HG03097 (cell line): Measurements from ENCODE around the gene FCHSD2.
A peak's percentile ranks its signal among the peaks of the same experiment; 100 is the strongest.

Experiments
- ATAC-seq: cut with Tn5 transposase; IDR thresholded peaks from one replicate; pipeline ENCODE4 v1.9.1; 2021; ENCODE audit not compliant: unreplicated experiment, low FRiP score

FCHSD2 gene

GRCh38 chr11:73142128-73142377, at the start of gene FCHSD2:
TSS of gene FCHSD2 (minus strand) at chr11:73142318. CDS start at chr11:73141877, 441 bp downstream.
- ATAC-seq: no peak

GRCh38 chr11:73191151-73191550, 49.0 kb upstream of the FCHSD2 start:
- no peak for ATAC-seq

- ATAC-seq: no peak
Observed at GRCh38 chr11:73190557-73190885, 48.4 kb upstream of the FCHSD2 start.

GRCh38 chr11:73189723-73190556, 47.8 kb upstream of the FCHSD2 start:
- ATAC-seq: no peak

GRCh38 chr11:73189315-73189714, 47.2 kb upstream of the FCHSD2 start:
- ATAC-seq: no peak

- ATAC-seq: no peak
Observed at GRCh38 chr11:73188301-73188700, 46.2 kb upstream of the FCHSD2 start.

GRCh38 chr11:73187854-73188253, 45.7 kb upstream of the FCHSD2 start:
- no peak for ATAC-seq

- ATAC-seq: no peak
Observed at GRCh38 chr11:73186886-73187285, 44.8 kb upstream of the FCHSD2 start.

- no peak for ATAC-seq
Observed at GRCh38 chr11:73186294-73186850, 44.3 kb upstream of the FCHSD2 start.

GRCh38 chr11:73185680-73186293, 43.7 kb upstream of the FCHSD2 start:
- no peak for ATAC-seq

GRCh38 chr11:73184953-73185671, 43.0 kb upstream of the FCHSD2 start:
- ATAC-seq: no peak

GRCh38 chr11:73182824-73183321, 40.8 kb upstream of the FCHSD2 start:
- ATAC-seq: no peak

GRCh38 chr11:73178681-73179080, 36.6 kb upstream of the FCHSD2 start:
- no peak for ATAC-seq

GRCh38 chr11:73177778-73178539, 35.8 kb upstream of the FCHSD2 start:
- ATAC-seq: peak; percentile 62

- ATAC-seq: no peak
Observed at GRCh38 chr11:73177380-73177777, 35.3 kb upstream of the FCHSD2 start.

GRCh38 chr11:73176874-73177155, 34.7 kb upstream of the FCHSD2 start:
- ATAC-seq: no peak

GRCh38 chr11:73176145-73176873, 34.2 kb upstream of the FCHSD2 start:
- ATAC-seq: no peak

GRCh38 chr11:73175551-73176144, 33.5 kb upstream of the FCHSD2 start:
- no peak for ATAC-seq

GRCh38 chr11:73174495-73174791, 32.3 kb upstream of the FCHSD2 start:
- ATAC-seq: no peak
